CD4-positive, alpha-beta T cell treated with Interferon gamma for 1 hour (primary cell): ENCODE data around the gene GCG.

Experiments
- DNase-seq: peaks from one replicate; pipeline ENCODE4 v3.0.0-alpha.2; 2020

The GCG gene

GRCh38 chr2:162148956-162149355, 3.1 kb downstream of the GCG start:
- DNase-seq = no peak

DNA sequence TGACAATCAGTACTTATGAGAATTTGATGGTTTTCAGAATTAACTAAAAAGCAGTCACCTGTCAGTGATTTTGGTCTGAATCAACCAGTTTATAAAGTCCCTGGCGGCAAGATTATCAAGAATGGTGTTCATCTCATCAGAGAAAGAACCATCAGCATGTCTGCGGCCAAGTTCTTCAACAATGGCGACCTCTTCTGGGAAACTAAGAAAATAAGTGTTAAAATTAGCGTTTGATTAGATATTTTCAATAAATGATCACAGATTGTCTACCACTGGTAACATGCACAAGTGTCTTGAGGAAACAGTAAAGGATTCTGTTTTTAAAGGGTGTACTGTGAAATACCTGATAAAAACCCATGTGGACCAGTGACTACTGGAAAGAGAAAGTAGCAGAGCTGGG, 8.1 kb downstream of the GCG start:
- no peak for DNase-seq

- no peak for DNase-seq
These were observed 13.7 kb downstream of the GCG start for GRCh38 chr2:162138310-162138709.

- no peak for DNase-seq
These were observed 24.6 kb downstream of the GCG start for GRCh38 chr2:162127422-162127821.

- DNase-seq = no peak
These were observed 25.5 kb downstream of the GCG start for GRCh38 chr2:162126527-162126926.

GRCh38 chr2:162126111-162126519, 25.9 kb downstream of the GCG start:
- DNase-seq = peak; percentile 4

DNA sequence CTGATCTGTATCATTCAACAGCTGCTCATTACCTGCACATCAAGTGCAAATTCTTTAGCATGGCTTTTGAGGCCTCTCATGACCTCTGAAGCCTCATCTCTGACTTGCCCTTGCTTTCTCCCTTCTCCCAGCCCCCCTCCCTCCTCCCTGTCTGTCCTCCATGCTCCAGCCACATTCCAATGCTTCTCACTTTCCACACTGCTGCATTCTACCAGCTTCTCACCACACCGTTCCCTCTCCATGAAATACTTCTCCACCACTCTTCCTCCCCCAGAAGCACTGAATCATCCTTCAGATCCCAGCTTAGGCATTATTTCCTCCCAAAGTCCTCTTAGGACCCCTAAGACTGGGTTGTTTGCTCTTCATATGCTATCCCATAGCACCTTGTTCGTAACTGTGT, 26.9 kb downstream of the GCG start:
- DNase-seq = no peak

- no peak for DNase-seq
These were observed 28.0 kb downstream of the GCG start for GRCh38 chr2:162123806-162124758.

DNA sequence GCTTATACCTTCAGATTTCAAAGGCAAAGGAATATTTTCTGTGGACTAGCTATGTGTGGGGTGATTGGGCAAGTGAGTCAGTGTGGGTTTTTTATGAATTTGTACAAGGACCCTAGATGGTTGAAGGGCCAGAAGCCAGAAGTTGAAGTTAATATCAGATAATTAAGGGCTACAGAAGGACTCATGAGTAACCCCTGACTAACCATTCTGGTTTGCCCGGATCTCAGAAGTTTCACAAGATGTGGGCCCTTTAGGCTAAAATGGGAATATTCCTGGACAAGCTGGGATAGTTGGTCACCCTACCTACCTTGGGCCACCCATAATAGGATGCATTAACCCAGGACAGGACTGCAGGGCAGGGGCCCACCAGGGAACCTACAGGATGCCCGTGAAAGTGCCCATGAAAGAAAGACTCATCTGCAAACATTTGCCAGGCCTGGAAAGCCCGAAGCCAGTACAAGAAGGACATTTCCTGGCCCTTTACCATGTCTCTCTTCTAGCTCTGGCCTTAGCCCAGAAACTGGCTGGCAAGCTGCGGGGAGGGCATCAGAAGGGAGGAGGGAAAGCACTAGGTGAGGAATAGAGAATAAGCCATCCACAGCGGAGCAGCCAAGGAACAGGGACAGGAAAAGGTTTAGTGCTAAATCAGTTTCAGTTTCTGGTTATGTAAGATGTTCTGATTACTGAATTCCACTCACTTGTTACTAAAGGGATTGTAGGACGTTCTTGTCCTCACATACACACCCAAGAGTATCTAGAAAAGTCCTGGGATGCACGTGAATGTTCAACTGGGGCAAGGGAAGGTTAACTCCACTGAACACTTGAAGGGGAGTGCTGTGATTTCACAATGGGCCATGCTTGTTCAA, 33.6 kb downstream of the GCG start:
- no peak for DNase-seq

GRCh38 chr2:162116352-162116751, 35.7 kb downstream of the GCG start:
- no peak for DNase-seq

DNA sequence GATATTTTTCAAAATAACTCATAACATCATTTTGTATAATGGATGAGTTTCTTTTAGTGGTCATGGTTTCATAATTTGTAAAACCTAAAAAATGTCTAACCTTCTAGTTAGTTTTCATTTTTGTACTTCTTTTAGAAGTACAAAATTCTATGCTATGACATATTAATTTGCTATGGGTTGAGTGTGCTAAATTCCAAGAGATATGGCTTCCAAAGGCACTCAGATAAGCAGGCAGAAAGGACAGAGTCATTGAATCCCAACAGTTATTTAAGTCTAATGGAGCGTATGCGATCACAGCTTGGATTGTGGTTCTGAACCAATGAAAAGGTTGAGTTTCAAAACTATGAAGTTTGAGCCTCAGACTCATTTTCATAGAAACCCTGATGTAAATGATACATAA, 37.0 kb downstream of the GCG start:
- DNase-seq = no peak

- no peak for DNase-seq
These were observed 37.8 kb downstream of the GCG start for GRCh38 chr2:162114271-162114670.

DNA sequence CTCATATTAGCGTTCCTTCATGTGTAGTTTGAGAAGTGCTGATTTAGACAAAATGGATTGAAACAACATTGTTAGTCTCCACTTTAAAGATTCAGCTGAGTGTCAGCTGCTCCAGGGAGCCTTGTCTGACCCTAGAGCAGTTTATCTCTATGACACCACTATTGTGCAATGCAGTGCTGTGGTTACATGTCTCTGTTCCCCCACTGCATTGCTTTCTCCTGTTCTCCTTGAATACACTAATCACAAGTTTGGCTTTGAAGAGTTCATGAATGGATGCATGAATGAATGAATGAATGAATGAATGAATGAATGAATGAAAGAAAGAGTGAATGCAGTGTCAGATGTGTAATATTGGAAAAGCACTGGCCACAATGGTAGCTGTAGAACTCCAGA, 38.3 kb downstream of the GCG start:
- no peak for DNase-seq

- no peak for DNase-seq
These were observed 38.8 kb downstream of the GCG start for GRCh38 chr2:162113088-162113775.

GRCh38 chr2:162111958-162112850, 39.8 kb downstream of the GCG start:
- DNase-seq = no peak

- no peak for DNase-seq
These were observed 44.6 kb downstream of the GCG start for GRCh38 chr2:162107361-162107901.

GRCh38 chr2:162106746-162107145, 45.3 kb downstream of the GCG start:
- no peak for DNase-seq

- DNase-seq = no peak
These were observed 45.9 kb downstream of the GCG start for GRCh38 chr2:162106146-162106551.

GRCh38 chr2:162103443-162104009, 48.5 kb downstream of the GCG start:
- DNase-seq = no peak

GRCh38 chr2:162100579-162100978, 51.5 kb downstream of the GCG start:
- DNase-seq = no peak

DNA sequence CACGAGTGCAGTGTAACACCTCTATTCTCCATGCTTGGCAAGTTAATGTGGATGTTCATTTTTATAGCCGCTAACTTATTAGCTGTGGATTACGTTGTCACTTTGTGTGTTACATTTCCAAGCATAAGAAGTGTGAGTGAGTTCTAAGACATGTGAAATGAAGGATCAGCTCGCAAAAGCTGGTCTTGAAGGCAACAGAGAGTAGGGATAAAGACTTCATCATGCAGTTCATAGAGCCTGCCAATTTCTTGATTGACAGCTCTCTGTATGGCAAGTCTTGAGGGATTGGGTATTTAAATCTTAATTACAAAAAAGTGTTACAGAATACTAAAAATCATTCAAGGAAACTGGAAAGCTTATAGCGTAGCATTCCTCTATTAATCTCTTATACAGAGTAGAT, 52.2 kb downstream of the GCG start:
- no peak for DNase-seq
